Kidney (tissue), 14 donors: ENCODE results near the gene CD8B. TPM values are rescaled to one million over a fixed set of nuclear protein-coding genes. Genes with fewer than 3 reads are reported as not detected.
A peak's percentile ranks its signal among the peaks of the same experiment; 100 is the strongest.

ENCODE experiments used
- DNase-seq, 5 donors: peaks; one replicate each; pipeline ENCODE4 v3.0.0-alpha.2; 2013 to 2020
- FAIRE-seq: peaks from 2 replicates; lab custom pipeline; 2012; peaks lifted over from hg19 to GRCh38; lab: Jason Lieb, UNC
- H3K27ac ChIP-seq, 2 donors: one replicate each; pipeline ENCODE4 v1.7.0; 2013; ENCODE audit warnings: low read depth in 2 of 2, low read length in 2 of 2, inconsistent platforms in 1 of 2
- H3K27me3 ChIP-seq: one replicate; pipeline ENCODE4 v1.7.1; 2013; ENCODE audit warnings: low read length, inconsistent platforms; ENCODE audit not compliant: control insufficient read depth, insufficient read depth
- H3K36me3 ChIP-seq, 3 donors: one replicate each; pipeline versions ENCODE4 v1.7.0 to v1.7.1; 2013; ENCODE audit warnings: low read length in 3 of 3, control low read depth in 1 of 3, inconsistent platforms in 1 of 3; ENCODE audit not compliant: insufficient read depth in 3 of 3, control insufficient read depth in 2 of 3
- H3K4me1 ChIP-seq, 3 donors: one replicate each; pipeline versions ENCODE4 v1.7.0 to v1.7.1; 2013; ENCODE audit warnings: low read length in 3 of 3, inconsistent platforms in 1 of 3, low read depth in 1 of 3; ENCODE audit not compliant: control insufficient read depth in 2 of 3, insufficient read depth in 2 of 3
- H3K4me3 ChIP-seq, 3 donors: one replicate each; pipeline versions ENCODE4 v1.7.0 to v1.8.1; 2013; ENCODE audit warnings: low read length in 3 of 3, control low read depth in 1 of 3, inconsistent platforms in 1 of 3
- H3K9ac ChIP-seq, 3 donors: one replicate each; pipeline versions ENCODE4 v1.7.0 to v1.7.1; 2013; ENCODE audit warnings: low read length in 3 of 3, control low read depth in 1 of 3, inconsistent platforms in 1 of 3
- H3K9me3 ChIP-seq, 3 donors: one replicate each; pipeline versions ENCODE4 v1.7.0 to v1.7.1; 2013; ENCODE audit warnings: low read length in 3 of 3, control low read depth in 1 of 3, inconsistent platforms in 1 of 3; ENCODE audit not compliant: control insufficient read depth in 2 of 3, insufficient read depth in 1 of 3
- CTCF ChIP-seq: IDR thresholded peaks from 3 replicates; pipeline ENCODE4 v1.5.1; 2012; ENCODE audit warnings: mild to moderate bottlenecking, moderate library complexity, borderline replicate concordance; ENCODE audit not compliant: insufficient read depth; ENCODE audit errors: extremely low read depth
- intact Hi-C: fragments of 100-400 bp; cut with DNase I; formaldehyde crosslinking; loops from one replicate; pipeline ENCODE4 v1.11.1; 2022
- polyA plus RNA-seq: library from polyadenylated mRNA; stranded (reverse); fragments of 350-450 nt; fragmentation: Illumina TruSeq; extraction: RNeasy Lipid Tissue Mini Kit (QIAGEN cat#74804); gene quantifications from one replicate; pipeline ENCODE4 v1.2.3, GENCODE V29; 2014; ENCODE audit warnings: low read depth, low replicate concordance; ENCODE audit not compliant: insufficient read depth
- total RNA-seq: library from RNA; stranded (reverse); fragmentation: NEBNext Ultra II Directional; extraction: Animal tissue kit (Norgen Biotek cat#: 25700); gene quantifications from one replicate; pipeline ENCODE4 v1.2.1, GENCODE V29; 2021
- donor health status: control.
- donor health status: control.
- donor health status: control.
- donor health status: control.
- donor health status: control.
- donor health status: DM: yes; HTN: yes; CAD: no.
- donor health status: Normal renal cell carcinoma (clear cell type).

CD8B gene
- total and polyA plus RNA-seq, 2 donors from 2014 or later: 2.5 TPM; not detected in 1

- Histone ChIP-seq H3K27ac (no peak overlapping the region), H3K4me3 (no peak overlapping the region), H3K27me3 (no peaks in the 10 kb centered on the region), H3K36me3 (no peaks in the 10 kb centered on the region), H3K4me1 (no peaks in the 10 kb centered on the region), H3K9ac (no peak overlapping the region), H3K9me3 (peaks cover 0 to 4% (median 0%) of the 10 kb centered on the region in 3 donors)
- TF ChIP-seq CTCF: no peak
- no peak for FAIRE-seq
- intact Hi-C loops: no loop called here
- no peak for DNase-seq
Measured at GRCh38 chr2:86826951-86827350, 34.7 kb downstream of the CD8B start.

GRCh38 chr2:86825693-86826381 is 35.8 kb downstream of the CD8B start:
- FAIRE-seq (no peak), DNase-seq (peak in 1 of 5 donors; percentile 54)
- Histone ChIP-seq H3K27ac (no peak overlapping the region), H3K36me3 (no peaks in the 10 kb centered on the region), H3K4me3 (no peak overlapping the region), H3K9me3 (peaks cover 0 to 4% (median 0%) of the 10 kb centered on the region in 3 donors), H3K9ac (no peak overlapping the region), H3K4me1 (no peaks in the 10 kb centered on the region), H3K27me3 (no peaks in the 10 kb centered on the region)
- TF ChIP-seq CTCF: no peak
- intact Hi-C loops: no loop called here

- Histone ChIP-seq H3K9me3 (peaks cover 0 to 4% (median 0%) of the 10 kb centered on the region in 3 donors), H3K27me3 (no peaks in the 10 kb centered on the region), H3K27ac (no peak overlapping the region), H3K4me3 (no peak overlapping the region), H3K9ac (no peak overlapping the region), H3K36me3 (no peaks in the 10 kb centered on the region), H3K4me1 (no peaks in the 10 kb centered on the region)
- DNase-seq (no peak), FAIRE-seq (no peak)
- no peak for TF ChIP-seq CTCF
- intact Hi-C loops: no loop called here
Measured at GRCh38 chr2:86825036-86825692, 36.5 kb downstream of the CD8B start.
